Measurements from ENCODE around the gene ZNF563.

The ZNF563 gene

GRCh38 chr19:12289790-12290065, 43.7 kb downstream of the ZNF563 start:
- Histone ChIP-seq H3K9me3 (ENCODE audit: control insufficient read depth, insufficient read depth, low read length) (no peaks in the 10 kb centered on the region), H3K4me1 (ENCODE audit: control insufficient read depth, insufficient read depth, low read length) (peaks cover 5% of the 10 kb centered on the region), H3K36me3 (ENCODE audit: control insufficient read depth, insufficient read depth, low read length) (no peaks in the 10 kb centered on the region), H3K9ac (ENCODE audit: low read depth, low read length) (no peak overlapping the region), H3K4me3 (ENCODE audit: low read depth, low read length) (no peak overlapping the region), H3K27me3 (ENCODE audit: control insufficient read depth, insufficient read depth, low read length) (no peaks in the 10 kb centered on the region)

DNA sequence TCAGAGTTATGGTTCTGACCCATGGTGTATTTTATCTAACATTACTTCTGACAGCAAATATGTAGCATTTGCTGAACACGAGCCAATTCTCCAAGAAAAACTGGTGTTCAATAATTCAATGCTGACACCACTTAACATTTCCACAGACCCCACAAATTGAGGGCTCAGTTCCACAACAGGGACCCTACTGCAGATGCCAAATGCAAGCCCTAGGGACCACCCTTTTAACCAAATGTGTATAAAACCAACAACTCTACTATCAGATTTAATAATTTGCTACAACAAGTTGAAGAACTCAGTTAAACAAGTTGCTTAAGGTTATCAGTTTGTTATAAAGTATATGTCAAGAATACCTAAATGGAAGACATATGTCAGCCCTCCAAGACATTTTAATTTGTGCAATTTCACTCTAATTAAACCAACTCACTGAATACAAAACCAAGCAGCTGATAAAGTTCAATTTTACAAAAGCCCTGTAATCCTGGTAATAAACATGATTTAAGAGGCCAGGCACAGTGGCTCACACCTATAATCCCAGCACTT, 45.4 kb downstream of the ZNF563 start:
- no peak overlapping the region for H3K4me3 ChIP-seq (ENCODE audit: low read depth, low read length)
- no peaks in the 10 kb centered on the region for H3K9me3 ChIP-seq (ENCODE audit: control insufficient read depth, insufficient read depth, low read length)
- no peaks in the 10 kb centered on the region for H3K36me3 ChIP-seq (ENCODE audit: control insufficient read depth, insufficient read depth, low read length)
- no peaks in the 10 kb centered on the region for H3K27me3 ChIP-seq (ENCODE audit: control insufficient read depth, insufficient read depth, low read length)
- H3K4me1 ChIP-seq (ENCODE audit: control insufficient read depth, insufficient read depth, low read length): no peaks in the 10 kb centered on the region
- H3K9ac ChIP-seq (ENCODE audit: low read depth, low read length): no peak overlapping the region

DNA sequence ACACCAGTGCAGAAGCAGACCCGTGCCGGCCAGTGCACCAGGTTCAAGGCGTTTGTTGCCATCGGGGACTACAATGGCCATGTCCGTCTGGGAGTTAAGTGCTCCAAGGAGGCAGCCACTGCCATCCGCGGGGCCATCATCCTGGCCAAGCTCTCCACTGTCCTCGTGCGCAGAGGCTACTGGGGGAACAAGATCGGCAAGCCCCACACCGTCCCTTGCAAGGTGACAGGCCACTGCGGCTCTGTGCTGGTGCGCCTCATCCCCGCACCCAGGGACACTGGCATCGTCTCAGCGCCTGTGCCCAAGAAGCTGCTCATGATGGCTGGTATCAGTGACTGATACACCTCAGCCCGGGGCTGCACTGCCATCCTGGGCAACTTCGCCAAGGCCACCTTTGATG, 48.8 kb downstream of the ZNF563 start:
- no peaks in the 10 kb centered on the region for H3K36me3 ChIP-seq (ENCODE audit: control insufficient read depth, insufficient read depth, low read length)
- H3K27me3 ChIP-seq (ENCODE audit: control insufficient read depth, insufficient read depth, low read length): no peaks in the 10 kb centered on the region
- no peak overlapping the region for H3K9ac ChIP-seq (ENCODE audit: low read depth, low read length)
- no peaks in the 10 kb centered on the region for H3K9me3 ChIP-seq (ENCODE audit: control insufficient read depth, insufficient read depth, low read length)
- H3K4me3 ChIP-seq (ENCODE audit: low read depth, low read length): no peak overlapping the region
- H3K4me1 ChIP-seq (ENCODE audit: control insufficient read depth, insufficient read depth, low read length): no peaks in the 10 kb centered on the region

DNA sequence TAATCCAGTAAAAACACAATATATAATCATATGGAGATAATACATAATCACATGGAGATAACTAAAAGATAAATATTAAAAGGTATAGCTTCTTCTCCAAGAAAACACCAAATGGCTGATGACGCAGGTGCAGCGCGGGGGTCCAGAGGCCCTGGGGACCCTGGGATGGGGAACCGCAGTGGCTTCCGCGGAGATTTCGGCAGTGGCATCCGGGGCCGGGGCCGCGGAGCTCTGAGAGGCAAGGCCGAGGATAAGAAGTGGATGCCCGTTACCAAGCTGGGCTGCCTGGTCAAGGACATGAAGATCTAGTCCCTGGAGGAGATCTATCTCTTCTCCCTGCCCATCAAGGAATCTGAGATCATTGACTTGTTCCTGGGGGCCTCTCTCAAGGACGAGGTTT, 49.2 kb downstream of the ZNF563 start:
- H3K9ac ChIP-seq (ENCODE audit: low read depth, low read length): no peak overlapping the region
- no peaks in the 10 kb centered on the region for H3K36me3 ChIP-seq (ENCODE audit: control insufficient read depth, insufficient read depth, low read length)
- H3K27me3 ChIP-seq (ENCODE audit: control insufficient read depth, insufficient read depth, low read length): no peaks in the 10 kb centered on the region
- no peak overlapping the region for H3K4me3 ChIP-seq (ENCODE audit: low read depth, low read length)
- H3K9me3 ChIP-seq (ENCODE audit: control insufficient read depth, insufficient read depth, low read length): peaks cover 2% of the 10 kb centered on the region
- H3K4me1 ChIP-seq (ENCODE audit: control insufficient read depth, insufficient read depth, low read length): no peaks in the 10 kb centered on the region

- H3K27me3 ChIP-seq (ENCODE audit: control insufficient read depth, insufficient read depth, low read length): no peaks in the 10 kb centered on the region
- no peaks in the 10 kb centered on the region for H3K4me1 ChIP-seq (ENCODE audit: control insufficient read depth, insufficient read depth, low read length)
- H3K4me3 ChIP-seq (ENCODE audit: low read depth, low read length): no peak overlapping the region
- H3K9me3 ChIP-seq (ENCODE audit: control insufficient read depth, insufficient read depth, low read length): peaks cover 33% of the 10 kb centered on the region
- H3K9ac ChIP-seq (ENCODE audit: low read depth, low read length): no peak overlapping the region
- H3K36me3 ChIP-seq (ENCODE audit: control insufficient read depth, insufficient read depth, low read length): peaks cover 1% of the 10 kb centered on the region
Measured at GRCh38 chr19:12278713-12279112, 54.7 kb downstream of the ZNF563 start.

- no peak overlapping the region for H3K4me3 ChIP-seq (ENCODE audit: low read depth, low read length)
- no peak overlapping the region for H3K9ac ChIP-seq (ENCODE audit: low read depth, low read length)
- H3K4me1 ChIP-seq (ENCODE audit: control insufficient read depth, insufficient read depth, low read length): no peaks in the 10 kb centered on the region
- peaks cover 21% of the 10 kb centered on the region for H3K36me3 ChIP-seq (ENCODE audit: control insufficient read depth, insufficient read depth, low read length)
- H3K9me3 ChIP-seq (ENCODE audit: control insufficient read depth, insufficient read depth, low read length): peaks cover 50% of the 10 kb centered on the region
- no peaks in the 10 kb centered on the region for H3K27me3 ChIP-seq (ENCODE audit: control insufficient read depth, insufficient read depth, low read length)
Measured at GRCh38 chr19:12272980-12273901, 60.2 kb downstream of the ZNF563 start.

- Histone ChIP-seq H3K9ac (ENCODE audit: low read depth, low read length) (no peak overlapping the region), H3K4me3 (ENCODE audit: low read depth, low read length) (no peak overlapping the region), H3K36me3 (ENCODE audit: control insufficient read depth, insufficient read depth, low read length) (peaks cover 21% of the 10 kb centered on the region), H3K4me1 (ENCODE audit: control insufficient read depth, insufficient read depth, low read length) (no peaks in the 10 kb centered on the region), H3K27me3 (ENCODE audit: control insufficient read depth, insufficient read depth, low read length) (no peaks in the 10 kb centered on the region), H3K9me3 (ENCODE audit: control insufficient read depth, insufficient read depth, low read length) (peaks cover 45% of the 10 kb centered on the region)
Measured at GRCh38 chr19:12272386-12272785, 61.0 kb downstream of the ZNF563 start.

DNA sequence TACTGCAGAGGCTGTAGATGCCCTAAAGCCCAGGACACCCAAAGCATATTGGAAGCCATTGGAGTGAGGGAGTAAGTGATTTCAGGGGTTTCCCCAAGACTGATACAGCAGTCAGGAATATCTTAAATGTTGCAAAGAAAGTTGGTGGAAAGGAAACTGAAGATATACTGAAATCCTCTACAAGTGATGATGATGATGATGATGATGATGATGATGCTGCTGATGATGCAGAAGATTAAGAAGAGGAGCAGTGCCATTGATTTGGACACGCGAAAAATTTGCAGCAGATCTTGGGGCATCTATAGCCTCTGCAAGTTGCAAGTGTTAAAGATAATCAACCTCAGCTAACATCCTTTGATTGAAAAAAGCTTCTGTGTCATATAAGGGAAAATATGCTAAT, 62.6 kb downstream of the ZNF563 start:
- Histone ChIP-seq H3K9ac (ENCODE audit: low read depth, low read length) (no peak overlapping the region), H3K9me3 (ENCODE audit: control insufficient read depth, insufficient read depth, low read length) (peaks cover 35% of the 10 kb centered on the region), H3K36me3 (ENCODE audit: control insufficient read depth, insufficient read depth, low read length) (peaks cover 21% of the 10 kb centered on the region)

More for the DNA sequence above, 62.6 kb downstream of the ZNF563 start:
- H3K4me1 ChIP-seq (ENCODE audit: control insufficient read depth, insufficient read depth, low read length): no peaks in the 10 kb centered on the region
- H3K4me3 ChIP-seq (ENCODE audit: low read depth, low read length): no peak overlapping the region
- no peaks in the 10 kb centered on the region for H3K27me3 ChIP-seq (ENCODE audit: control insufficient read depth, insufficient read depth, low read length)

Data from iPS-15b (cell line).